Ramos (cell line): ENCODE measurements around the gene SNRNP25.

ENCODE experiments used
- in situ Hi-C: fragments of 300-500 bp; cut with MboI; formaldehyde crosslinking; loops from one replicate; pipeline ENCODE4 v1.14.3; 2022; ENCODE audit warnings: low sequenced_read_pairs; ENCODE audit not compliant: unreplicated experiment

Gene SNRNP25

GRCh38 chr16:92431-93339 is 39.1 kb downstream of the SNRNP25 start:
- in situ Hi-C loops = no loop called here

GRCh38 chr16:94918-95265 is 41.3 kb downstream of the SNRNP25 start:
- in situ Hi-C loops = no loop called here

DNA sequence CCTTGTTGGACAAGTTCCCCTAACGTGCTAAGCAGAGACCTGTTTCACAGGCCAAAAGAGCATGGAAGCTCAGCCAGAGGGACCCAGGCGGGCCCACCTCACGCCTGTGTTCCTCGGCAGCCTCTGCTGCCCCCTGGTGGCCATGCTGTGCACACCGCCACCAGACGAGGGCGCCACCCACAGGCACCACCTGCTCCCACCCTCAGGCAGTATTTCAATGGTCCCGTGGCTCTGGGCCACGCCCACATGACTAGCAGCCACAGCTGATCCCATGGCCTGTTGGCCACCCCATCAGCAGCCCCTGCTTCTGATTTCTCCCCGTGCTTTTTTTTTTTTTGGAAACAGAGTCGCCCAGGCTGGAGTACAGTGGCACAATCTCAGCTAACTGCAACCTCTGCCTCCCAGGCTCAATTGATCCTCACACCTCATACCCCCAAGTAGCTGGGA is 43.3 kb downstream of the SNRNP25 start:
- in situ Hi-C loops = no loop called here

- in situ Hi-C loops = no loop called here
Measured at GRCh38 chr16:97822-98221, 44.2 kb downstream of the SNRNP25 start.

GRCh38 chr16:100989-101388 is 47.4 kb downstream of the SNRNP25 start:
- in situ Hi-C loops = no loop called here

GRCh38 chr16:101586-101985 is 48.0 kb downstream of the SNRNP25 start:
- in situ Hi-C loops = no loop called here

- in situ Hi-C loops = no loop called here
Measured at GRCh38 chr16:102060-102855, 48.6 kb downstream of the SNRNP25 start.

DNA sequence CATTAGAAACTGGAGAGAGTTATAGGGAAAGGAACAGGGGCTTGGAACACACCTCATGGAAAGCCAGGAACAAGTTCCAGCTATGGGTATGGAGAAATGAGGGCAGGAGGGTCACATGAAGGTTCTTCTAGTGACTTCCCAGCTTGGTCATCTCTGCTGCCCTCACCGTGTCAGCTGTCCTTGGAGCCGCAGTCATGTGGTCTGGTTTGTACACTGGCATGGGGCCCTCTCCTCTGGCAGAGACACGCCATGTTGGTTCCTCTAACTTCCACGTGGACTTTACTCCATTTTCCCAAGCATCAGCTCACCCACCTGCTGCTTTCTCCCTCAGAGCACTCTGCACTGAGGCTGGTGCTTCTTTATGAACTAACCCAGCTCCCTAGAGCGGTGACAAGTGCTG is 50.7 kb downstream of the SNRNP25 start:
- in situ Hi-C loops = no loop called here

DNA sequence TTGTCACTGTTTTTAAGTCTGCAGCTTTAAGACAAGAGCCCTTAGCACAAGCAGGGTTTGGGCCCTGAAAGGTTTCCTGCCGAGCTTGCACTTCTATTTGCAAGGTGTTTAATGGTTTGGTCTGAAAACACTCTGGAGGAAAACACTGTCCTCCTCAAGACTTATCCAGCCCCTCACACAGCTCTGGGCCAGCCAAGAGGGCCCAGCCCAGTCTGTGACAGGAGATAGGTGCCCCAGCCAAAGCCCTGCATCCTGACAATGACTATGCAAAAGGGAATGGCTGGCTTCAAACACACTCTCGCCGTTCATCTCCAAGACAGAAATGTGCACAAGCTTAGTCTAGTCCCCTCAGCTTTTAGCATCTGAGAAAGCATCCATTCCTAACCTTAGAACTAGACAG is 51.3 kb downstream of the SNRNP25 start:
- in situ Hi-C loops = loop anchor here (5.0 kb wide), 1 partner anchor 87 kb away; no protein-coding TSS in a partner anchor

DNA sequence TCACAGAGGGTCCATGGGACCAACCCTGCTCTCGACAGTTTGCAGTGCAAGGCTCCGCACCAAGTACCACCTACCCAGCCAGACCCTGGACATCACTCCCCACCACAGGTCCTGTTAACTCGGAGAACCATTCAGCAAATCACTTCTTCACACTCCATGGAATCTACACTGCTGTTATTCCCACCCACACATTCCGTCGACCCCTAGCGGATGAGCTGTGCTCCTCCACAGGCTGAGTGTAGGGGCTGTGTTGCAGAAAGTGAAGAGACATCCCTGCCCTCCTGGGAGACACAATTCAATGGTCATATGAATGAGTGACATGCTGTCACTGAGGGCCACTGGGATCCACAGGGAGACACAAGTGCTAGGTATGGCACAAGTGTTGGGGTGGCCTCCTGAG is 51.9 kb downstream of the SNRNP25 start:
- in situ Hi-C loops = loop anchor here (5.0 kb wide), 1 partner anchor 87 kb away; no protein-coding TSS in a partner anchor

- in situ Hi-C loops = loop anchor here (5.0 kb wide), 1 partner anchor 86 kb away; no protein-coding TSS in a partner anchor
Measured at GRCh38 chr16:106623-107324, 53.1 kb downstream of the SNRNP25 start.
